ENCODE results near the gene EIF3K.
A peak's percentile ranks its signal among the peaks of the same experiment; 100 is the strongest.

The EIF3K gene

DNA sequence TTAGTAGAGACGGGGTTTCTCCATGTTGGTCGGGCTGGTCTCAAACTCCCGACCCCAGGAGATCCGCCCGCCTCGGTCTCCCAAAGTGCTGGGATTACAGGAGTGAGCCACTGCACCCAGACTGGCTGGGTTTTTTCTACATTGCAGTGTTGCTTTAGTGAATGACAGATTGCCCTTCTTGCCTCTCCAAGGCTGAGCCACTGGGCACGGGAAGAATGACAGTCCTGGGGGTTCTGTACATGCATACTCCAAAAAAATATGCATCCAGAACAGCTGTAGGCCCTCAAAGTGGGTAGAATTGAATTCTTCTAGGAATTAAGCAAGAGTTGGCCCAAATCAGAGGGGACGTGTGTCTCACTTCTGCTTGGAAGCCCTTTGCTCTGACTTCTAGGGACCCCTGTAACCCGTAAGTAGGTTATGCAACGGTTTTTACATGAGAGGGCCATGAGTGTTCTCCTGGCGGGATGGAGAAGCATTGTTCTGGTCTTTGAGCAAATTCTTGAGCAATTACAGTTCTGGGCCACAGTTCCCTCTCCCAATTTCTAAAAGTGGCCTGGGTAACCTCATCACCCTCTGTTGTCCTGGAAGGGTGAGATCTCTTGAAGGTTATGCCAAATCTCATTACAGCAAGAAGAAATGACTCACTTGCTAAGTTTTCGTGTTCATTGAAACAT lies 32.1 kb downstream of the EIF3K start:
- DNase-seq = no peak

GRCh38 chr19:38653028-38653571 lies 34.1 kb downstream of the EIF3K start:
- DNase-seq = peak; percentile 85

- peak; percentile 51 for DNase-seq
Measured at GRCh38 chr19:38654628-38655055, 35.7 kb downstream of the EIF3K start.

DNA sequence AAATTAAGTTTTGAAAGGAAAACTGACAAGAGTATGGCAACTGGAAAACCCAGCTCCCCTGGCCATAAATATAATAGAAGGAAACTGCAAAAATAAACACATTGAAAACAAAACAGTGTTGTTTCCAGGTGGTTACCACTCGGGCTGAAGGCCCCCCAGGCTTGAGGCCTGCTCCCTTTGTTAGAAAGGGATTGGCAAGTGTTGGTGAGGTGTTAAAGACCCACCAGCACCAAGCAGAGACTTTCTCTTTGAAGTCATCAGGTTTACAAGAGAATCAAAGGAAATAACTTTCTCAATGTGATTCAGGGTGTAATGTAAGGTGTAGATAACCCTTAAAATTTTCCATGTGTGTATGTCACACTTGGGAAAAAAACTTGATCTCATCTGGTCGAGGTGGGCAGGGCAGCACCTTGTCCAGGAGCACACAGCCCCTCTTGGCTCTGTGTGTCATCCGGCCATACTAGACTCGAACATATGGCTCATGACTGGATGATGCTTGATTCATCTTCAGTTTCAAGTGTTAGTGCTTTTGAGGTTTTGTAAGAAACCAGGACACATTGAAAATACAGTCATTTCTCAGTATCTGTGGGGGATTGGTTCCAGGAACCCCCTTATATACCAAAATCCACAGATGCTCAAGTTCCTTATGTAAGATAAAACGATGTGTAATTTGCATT lies 36.3 kb downstream of the EIF3K start:
- no peak for DNase-seq

DNA sequence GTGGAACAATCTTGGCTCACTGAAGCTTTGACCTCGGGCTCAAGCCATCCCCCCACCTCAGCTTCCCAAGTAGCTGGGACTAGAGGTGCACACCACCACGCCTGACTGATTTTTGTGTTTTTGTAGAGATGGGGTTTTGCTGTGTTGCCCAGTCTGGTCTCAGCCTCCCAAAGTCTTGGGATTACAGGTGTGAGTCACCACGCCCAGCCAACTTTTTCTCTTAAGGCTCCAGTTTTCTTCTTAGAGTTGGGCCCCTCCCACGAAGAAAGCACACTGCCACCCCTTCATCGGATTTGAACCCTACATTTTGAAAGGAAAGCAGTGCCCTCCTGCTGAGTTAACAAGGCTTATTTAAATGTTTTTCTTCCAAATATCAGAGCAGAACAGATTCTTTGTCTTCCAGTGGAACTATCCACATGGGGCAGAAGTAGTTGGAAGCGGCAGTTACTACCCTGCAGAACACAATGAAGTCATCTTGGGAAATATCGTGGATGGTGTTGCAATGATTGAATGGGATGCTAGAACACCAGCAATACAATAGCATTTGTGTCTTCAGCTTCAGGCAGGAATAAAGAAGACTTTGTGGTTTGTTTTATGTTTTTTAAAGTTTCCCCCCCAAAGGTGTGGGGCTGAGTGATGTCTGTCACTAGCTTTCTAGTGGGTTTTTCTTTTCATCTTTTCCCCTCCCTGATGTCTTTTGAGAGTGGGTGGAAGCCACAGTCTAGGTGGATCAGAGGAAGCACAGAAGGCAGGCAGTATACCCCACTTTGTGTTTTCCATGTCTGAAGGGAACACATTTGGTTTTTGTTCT lies 37.4 kb downstream of the EIF3K start:
- DNase-seq = no peak

DNA sequence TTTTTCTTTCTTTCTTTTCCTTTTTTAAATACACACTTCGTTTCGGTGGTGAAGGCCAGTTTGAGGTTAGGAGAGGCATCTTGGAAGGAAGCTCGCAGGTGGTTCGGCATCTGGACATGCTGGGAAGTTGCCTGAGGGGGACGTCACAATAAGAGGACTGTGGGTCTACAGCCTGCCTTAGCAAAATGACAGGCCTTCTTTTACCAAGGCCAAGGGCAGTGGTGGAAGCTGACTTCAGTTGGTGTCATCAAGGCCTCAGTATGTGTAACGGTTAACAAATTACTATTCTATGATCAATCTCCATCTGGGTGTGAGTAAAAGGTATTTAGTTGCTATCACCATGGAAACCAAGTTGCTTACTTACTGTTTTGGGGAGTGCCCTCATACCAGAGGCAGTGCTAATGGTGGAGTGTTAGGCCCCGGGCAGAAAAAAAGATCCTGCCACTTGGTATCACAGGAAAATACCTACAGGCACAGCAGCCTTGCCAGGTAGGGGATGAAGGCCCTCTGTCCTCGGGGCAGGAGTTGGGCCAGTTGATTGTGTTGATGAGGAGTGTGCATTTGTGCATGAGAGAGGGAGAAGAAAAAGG lies 38.7 kb downstream of the EIF3K start:
- DNase-seq = no peak

- DNase-seq = no peak
Measured at GRCh38 chr19:38658462-38659306, 39.7 kb downstream of the EIF3K start.

DNA sequence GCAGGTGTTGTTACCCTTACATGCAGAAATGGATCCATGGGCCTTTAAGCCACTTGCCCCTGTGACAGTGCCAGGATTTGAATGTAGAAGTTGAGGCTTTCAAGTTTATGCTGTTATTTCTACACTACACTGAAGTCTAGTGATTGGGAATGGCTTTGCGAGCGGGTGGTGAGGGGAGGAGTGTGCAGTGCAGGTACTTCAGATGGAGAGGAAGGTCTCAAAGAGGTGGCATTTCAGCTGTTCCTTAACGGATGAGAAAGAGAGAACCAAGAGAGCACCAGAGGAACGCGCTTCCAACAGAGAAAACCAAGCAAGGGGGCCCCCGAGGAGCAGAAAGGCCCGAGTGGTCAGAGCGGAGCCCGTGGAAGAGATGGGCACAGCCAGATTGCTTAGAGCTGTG lies 41.7 kb downstream of the EIF3K start:
- no peak for DNase-seq

DNA sequence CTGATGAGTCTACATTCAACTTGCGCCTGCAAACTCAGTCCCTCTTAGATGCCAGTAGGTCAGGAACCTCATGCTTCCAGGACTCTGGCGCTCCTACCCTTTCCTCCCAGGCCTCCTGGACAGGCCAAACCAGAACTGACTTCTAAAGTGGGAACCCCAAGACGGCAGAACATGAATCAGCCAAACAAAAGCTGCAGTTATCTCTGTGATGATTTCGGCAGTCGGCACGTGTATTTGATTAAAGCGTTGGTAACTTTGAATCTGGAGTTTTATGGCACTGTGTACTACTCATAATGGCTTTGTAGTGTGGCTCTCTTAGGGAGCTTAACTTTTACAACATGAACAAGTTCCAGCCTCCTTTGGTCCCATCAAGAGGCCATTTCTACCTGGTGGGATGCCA lies 42.1 kb downstream of the EIF3K start:
- DNase-seq = no peak

GRCh38 chr19:38661996-38662395 lies 43.0 kb downstream of the EIF3K start:
- no peak for DNase-seq

DNA sequence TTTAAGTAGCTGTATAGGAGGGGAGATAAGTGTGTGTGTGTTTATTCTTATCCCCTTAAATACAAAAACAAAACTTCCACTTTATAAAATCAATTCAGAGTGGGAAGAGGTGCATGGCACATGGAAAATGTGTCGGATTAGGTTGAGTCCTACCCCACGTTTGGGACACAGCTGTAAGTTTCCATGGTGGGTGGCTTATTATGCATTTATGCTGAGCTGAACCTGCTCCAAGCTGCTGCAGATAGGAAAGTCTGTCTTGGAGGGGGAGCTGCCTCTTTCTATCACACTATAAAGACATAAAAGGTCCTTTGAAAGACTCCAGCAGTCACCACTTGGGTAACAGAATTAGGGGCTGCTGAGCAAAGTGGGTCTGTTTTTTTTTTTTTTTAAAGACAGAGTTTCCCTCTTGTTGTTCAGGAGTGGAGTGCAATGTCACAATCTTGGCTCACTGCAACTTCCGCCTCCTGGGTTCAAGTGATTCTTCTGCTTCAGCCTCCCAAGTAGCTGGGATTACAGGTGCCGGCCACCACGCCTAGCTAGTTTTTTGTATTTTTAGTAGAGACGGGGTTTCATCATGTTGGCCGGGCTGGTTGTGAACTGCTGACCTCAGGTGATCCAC lies 43.7 kb downstream of the EIF3K start:
- no peak for DNase-seq

- DNase-seq = no peak
Measured at GRCh38 chr19:38663156-38663651, 44.2 kb downstream of the EIF3K start.

GRCh38 chr19:38663957-38664502 lies 45.0 kb downstream of the EIF3K start:
- no peak for DNase-seq

DNA sequence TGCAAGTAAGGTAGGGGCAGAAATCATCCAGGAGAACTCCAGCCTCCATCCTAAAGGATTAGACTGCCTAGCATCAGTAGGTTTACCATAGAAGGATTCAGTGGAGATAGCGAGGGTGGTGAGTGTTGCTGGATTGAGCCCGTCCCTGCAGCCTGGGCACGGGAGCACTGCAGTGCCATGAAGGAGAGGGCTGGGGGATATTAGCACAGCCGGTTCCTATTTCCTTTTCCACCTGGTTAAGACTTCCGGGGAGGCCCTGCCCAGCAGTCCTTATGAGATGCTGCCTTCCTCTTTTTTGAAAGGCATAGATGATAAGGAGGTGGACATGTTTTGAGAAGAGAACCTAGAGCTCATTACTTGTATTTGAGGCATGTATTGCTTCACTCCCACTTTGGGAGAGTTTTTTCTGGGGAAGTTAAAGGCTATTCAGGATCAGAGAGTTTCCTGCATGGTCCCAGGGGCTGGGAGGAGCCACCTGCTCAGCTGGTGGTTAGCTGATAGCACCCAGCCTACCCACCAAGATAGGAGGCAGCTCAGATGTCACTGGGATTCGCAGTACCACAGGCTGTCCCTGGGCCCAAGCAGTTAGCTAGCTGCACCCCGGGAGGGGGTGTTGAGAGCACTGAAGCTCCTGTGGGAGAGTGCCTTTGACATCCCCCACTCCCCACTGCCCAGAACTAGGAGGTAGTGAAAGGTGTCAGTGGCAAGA lies 45.7 kb downstream of the EIF3K start:
- DNase-seq = no peak

DNA sequence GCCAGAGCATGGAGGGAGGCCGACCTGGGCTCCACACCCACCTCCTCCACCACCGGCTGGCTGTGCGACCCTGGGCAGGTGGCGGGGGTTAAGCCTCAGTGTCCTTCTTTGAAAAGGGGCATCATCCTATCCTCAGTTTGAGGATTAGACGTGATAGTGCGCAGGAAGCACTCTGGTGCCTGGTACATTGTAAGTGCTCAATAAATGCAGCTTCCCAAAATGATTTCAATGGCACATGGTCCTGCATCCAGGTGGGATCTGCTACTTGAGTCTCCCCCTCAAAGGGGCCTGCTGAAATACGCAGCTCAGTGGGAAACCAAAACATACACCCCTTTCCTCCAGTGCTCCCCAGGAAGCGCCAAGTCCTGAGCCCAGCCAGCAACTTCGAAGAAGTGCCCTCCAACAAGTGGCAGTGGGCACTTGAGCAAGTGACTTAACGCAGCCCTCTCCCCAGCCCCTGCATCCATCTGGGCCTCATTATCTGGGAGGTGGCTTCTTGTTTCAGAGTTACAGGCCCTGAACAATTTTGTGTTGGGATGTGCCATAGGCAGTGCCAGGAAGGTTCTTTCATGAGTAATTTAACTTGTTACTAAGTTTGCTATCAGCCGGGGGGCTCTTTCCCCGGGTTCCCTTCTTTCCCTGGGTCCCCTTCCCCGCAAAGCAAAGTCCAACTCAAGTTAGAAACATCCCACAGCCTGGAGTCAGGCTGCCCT lies 46.4 kb downstream of the EIF3K start:
- no peak for DNase-seq

DNA sequence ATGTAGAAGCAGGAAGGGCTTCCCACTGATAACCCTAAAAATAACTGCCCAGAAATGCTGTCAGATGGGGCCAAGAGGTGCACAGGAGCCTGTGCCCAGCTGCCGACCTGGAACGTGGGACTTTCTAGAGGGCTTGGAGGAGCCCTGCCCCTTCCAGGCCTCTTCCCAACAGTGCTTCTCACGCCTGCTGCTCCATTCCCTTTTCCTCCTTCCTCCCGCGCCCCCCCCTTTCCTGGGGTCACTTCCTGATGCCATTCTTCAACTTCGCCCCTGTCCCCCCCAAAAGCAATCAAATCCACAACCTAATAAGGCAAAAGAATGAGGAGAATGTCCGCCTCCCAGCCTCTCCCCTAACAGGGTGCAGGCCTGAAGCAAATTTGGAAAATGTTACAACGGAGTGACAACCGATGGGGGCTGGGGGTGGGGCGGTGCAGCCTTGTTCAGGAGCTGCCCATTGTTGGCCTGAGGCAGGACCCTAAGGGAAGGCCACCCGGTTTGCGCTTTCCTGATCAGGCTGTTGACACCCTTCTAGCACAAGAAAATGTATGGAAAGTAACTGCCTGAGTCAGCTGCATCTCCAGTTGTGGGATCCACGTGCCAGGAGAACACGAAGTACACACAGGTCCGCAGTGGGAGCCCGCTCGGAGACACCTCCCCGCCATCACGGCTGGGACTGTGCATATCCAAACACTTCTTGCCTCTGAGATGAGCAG lies 47.1 kb downstream of the EIF3K start:
- no peak for DNase-seq

DNA sequence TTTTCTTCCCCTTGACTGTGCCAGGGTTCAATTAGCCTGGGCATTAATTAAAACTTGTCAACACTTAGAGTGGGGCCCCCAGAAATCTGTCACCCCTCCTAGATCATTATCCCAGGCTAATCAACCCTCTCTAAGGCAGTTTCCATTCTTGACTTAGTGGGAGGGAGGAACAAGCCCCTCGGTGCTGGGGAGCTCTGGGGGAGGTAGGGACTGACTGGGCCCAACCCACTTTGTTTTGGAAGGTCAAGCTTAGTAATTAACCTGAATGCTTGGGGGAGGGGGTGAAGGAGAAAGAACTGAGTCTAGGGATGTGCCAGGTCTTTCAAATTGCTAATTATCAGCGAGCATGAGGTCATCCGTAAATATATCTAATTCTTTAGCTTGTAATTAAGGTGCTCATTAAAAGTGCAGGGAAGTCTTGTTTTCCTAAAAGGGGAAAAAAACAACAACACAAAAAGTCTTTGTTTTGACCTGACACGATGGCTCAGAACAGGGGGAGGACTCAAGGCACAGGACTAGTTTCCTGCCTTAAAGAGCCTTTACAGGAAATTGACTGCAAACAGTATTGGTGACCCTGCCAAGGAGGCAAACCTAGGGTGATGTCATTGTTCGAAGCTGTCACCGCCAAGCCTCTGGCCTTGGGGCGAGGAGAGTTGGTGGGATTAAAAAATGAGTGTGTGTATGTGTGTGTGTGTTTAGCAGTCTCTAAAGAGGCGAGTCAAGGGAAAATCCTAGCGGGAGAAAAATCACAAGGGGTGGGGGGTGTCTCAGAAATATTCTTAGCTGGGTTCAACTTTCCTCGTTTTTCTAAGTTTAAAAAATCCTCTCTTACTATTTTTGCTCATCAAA lies 47.9 kb downstream of the EIF3K start:
- peak; percentile 81 for DNase-seq

DNA sequence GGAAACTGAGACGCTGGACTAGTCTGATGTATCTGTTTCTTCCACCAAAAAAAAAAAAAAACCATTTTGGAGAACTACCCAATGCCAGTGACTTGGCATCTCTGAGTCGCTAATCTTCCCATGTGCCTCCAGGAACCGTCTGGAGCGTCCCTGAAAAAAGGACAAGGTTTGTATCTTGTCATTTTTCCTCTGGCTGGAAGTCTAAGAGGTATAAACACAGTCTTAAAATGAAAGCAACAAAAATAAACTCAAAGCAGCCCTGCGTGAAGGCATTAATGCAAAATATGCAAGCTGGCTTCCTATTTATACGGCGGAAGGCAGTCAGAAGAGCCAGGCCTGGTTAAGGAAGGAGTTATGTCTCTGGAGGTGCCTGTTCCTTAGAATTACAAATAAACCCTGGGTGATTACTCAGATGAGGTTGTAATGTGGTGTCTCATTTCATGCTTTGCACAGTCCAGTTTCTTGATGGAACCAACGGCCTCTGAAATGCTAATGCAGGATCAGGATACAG lies 48.7 kb downstream of the EIF3K start:
- no peak for DNase-seq

Data from NCI-H2227 treated with DMSO at 0.1 percent for 48 hours (cell line).